ENCODE data around the gene NT5M. TPM values are rescaled to one million over a fixed set of nuclear protein-coding genes. Genes with fewer than 3 reads are reported as not detected.

Gene NT5M
- total RNA-seq, 4 donors from 2014 or later, result 1.7 to 3.1 (median 2.3) TPM

- H3K4me3 ChIP-seq, result no peak overlapping the region
- TF ChIP-seq CTCF (IDR thresholded peaks at IDR 0.05) (no peak), POLR2A (IDR thresholded peaks at IDR 0.05) (no peak)
- intact Hi-C loops (cut with DNase I), result no loop called here
- no peaks in the 10 kb centered on the region for H3K9me3 ChIP-seq
- WGBS, 2 donors, result 65 to 78% methylated on average over 5 of the region's 5 CpGs
- H3K27me3 ChIP-seq, result no peaks in the 10 kb centered on the region
- no peak overlapping the region for H3K27ac ChIP-seq
- no peak for DNase-seq
- no peaks in the 10 kb centered on the region for H3K4me1 ChIP-seq
- H3K36me3 ChIP-seq, result peaks cover 0 to 5% (median 0%) of the 10 kb centered on the region in 3 donors
Observed at GRCh38 chr17:17314501-17315071, 11.4 kb downstream of the NT5M start.

GRCh38 chr17:17315142-17315821, 12.1 kb downstream of the NT5M start:
- intact Hi-C loops (cut with DNase I), result no loop called here
- TF ChIP-seq CTCF (IDR thresholded peaks at IDR 0.05) (no peak), POLR2A (IDR thresholded peaks at IDR 0.05) (no peak)
- no peak for DNase-seq
- Histone ChIP-seq H3K36me3 (peaks cover 0 to 5% (median 0%) of the 10 kb centered on the region in 3 donors), H3K27me3 (no peaks in the 10 kb centered on the region), H3K27ac (no peak overlapping the region), H3K4me1 (no peaks in the 10 kb centered on the region), H3K9me3 (no peaks in the 10 kb centered on the region), H3K4me3 (no peak overlapping the region)
- WGBS, 2 donors, result 89 to 93% methylated on average over 4 to 6 of the region's 6 CpGs

- no peak overlapping the region for H3K27ac ChIP-seq
- no peaks in the 10 kb centered on the region for H3K27me3 ChIP-seq
- WGBS, 2 donors, result 88 to 92% methylated on average over 16 of the region's 16 CpGs
- H3K4me3 ChIP-seq, result no peak overlapping the region
- DNase-seq, result no peak
- intact Hi-C loops (cut with DNase I), result no loop called here
- TF ChIP-seq CTCF (IDR thresholded peaks at IDR 0.05) (no peak), POLR2A (IDR thresholded peaks at IDR 0.05) (no peak)
- no peaks in the 10 kb centered on the region for H3K9me3 ChIP-seq
- peaks cover 0 to 4% (median 0%) of the 10 kb centered on the region in 3 donors for H3K36me3 ChIP-seq
- no peaks in the 10 kb centered on the region for H3K4me1 ChIP-seq
Observed at GRCh38 chr17:17320188-17320910, 17.2 kb downstream of the NT5M start.

- intact Hi-C loops (cut with DNase I), result no loop called here
- no peak for DNase-seq
- 79 to 83% methylated on average over 10 of the region's 10 CpGs for WGBS, 2 donors
Observed at GRCh38 chr17:17320911-17321220, 17.7 kb downstream of the NT5M start.

More at GRCh38 chr17:17320911-17321220, 17.7 kb downstream of the NT5M start:
- Histone ChIP-seq H3K9me3 (no peaks in the 10 kb centered on the region), H3K4me3 (no peak overlapping the region), H3K4me1 (no peaks in the 10 kb centered on the region), H3K27me3 (no peaks in the 10 kb centered on the region), H3K36me3 (peaks cover 0 to 6% (median 0%) of the 10 kb centered on the region in 3 donors), H3K27ac (no peak overlapping the region)
- no peak for TF ChIP-seq POLR2A (IDR thresholded peaks at IDR 0.05)
- no peak for TF ChIP-seq CTCF (IDR thresholded peaks at IDR 0.05)
